GM18507 (cell line): ENCODE data around the gene MBD4.
"Not testable (repeated sequence)": the region's sequence is repeated elsewhere in the genome, so short reads cannot be mapped to it uniquely, and the experiment has no call there.

ENCODE experiments used
- DNase-seq: peaks from one replicate; pipeline ENCODE4 v3.0.0; 2011; ENCODE audit warnings: low read depth; ENCODE audit not compliant: insufficient read length; ENCODE audit errors: extremely low spot score
- FAIRE-seq: peaks from 2 replicates; lab custom pipeline; 2011; peaks lifted over from hg19 to GRCh38; lab: Jason Lieb, UNC

Gene MBD4

GRCh38 chr3:129439817-129440617, at the start of gene MBD4, which contains the start of gene IFT122:
Gene MBD4 (minus strand): TSS chr3:129439948. CDS start chr3:129439833, 115 bp downstream.
Gene IFT122 (plus strand): TSS chr3:129440224. CDS start chr3:129440331, 107 bp downstream.
- peak; percentile 99 for FAIRE-seq
- DNase-seq, result peak; percentile 97

- FAIRE-seq, result not testable (repeated sequence)
Measured at GRCh38 chr3:129489258-129489657, 49.5 kb upstream of the MBD4 start.

GRCh38 chr3:129487868-129488335, 48.2 kb upstream of the MBD4 start:
- DNase-seq, FAIRE-seq: not testable (repeated sequence)

More at GRCh38 chr3:129489258-129489657, 49.5 kb upstream of the MBD4 start:
- not testable (repeated sequence) for DNase-seq

GRCh38 chr3:129487183-129487867, 47.6 kb upstream of the MBD4 start:
- FAIRE-seq (no peak), DNase-seq (no peak)

- FAIRE-seq, result no peak
- no peak for DNase-seq
Measured at GRCh38 chr3:129486664-129487035, 46.9 kb upstream of the MBD4 start.

- FAIRE-seq (no peak), DNase-seq (no peak)
Measured at GRCh38 chr3:129485721-129486663, 46.2 kb upstream of the MBD4 start.

- DNase-seq, FAIRE-seq: not testable (repeated sequence)
Measured at GRCh38 chr3:129485146-129485545, 45.4 kb upstream of the MBD4 start.

GRCh38 chr3:129483870-129484269, 44.1 kb upstream of the MBD4 start:
- no peak for DNase-seq
- no peak for FAIRE-seq

- FAIRE-seq, result no peak
Measured at GRCh38 chr3:129482721-129483120, 43.0 kb upstream of the MBD4 start.

GRCh38 chr3:129481766-129482332, 42.1 kb upstream of the MBD4 start:
- no peak for DNase-seq
- no peak for FAIRE-seq

More at GRCh38 chr3:129482721-129483120, 43.0 kb upstream of the MBD4 start:
- no peak for DNase-seq

- not testable (repeated sequence) for FAIRE-seq, DNase-seq
Measured at GRCh38 chr3:129481225-129481765, 41.5 kb upstream of the MBD4 start.

- FAIRE-seq, result no peak
- DNase-seq, result no peak
Measured at GRCh38 chr3:129476586-129476985, 36.8 kb upstream of the MBD4 start.

- DNase-seq (no peak), FAIRE-seq (no peak)
Measured at GRCh38 chr3:129475863-129476262, 36.1 kb upstream of the MBD4 start.

- no peak for DNase-seq
- FAIRE-seq, result no peak
Measured at GRCh38 chr3:129474984-129475804, 35.4 kb upstream of the MBD4 start.

GRCh38 chr3:129473769-129474152, 34.0 kb upstream of the MBD4 start:
- FAIRE-seq (no peak), DNase-seq (no peak)

GRCh38 chr3:129473067-129473768, 33.5 kb upstream of the MBD4 start:
- FAIRE-seq, result no peak

GRCh38 chr3:129470861-129471260, 31.1 kb upstream of the MBD4 start:
- DNase-seq, result no peak
- FAIRE-seq, result no peak

More at GRCh38 chr3:129473067-129473768, 33.5 kb upstream of the MBD4 start:
- DNase-seq, result no peak
